GM21723 (cell line): Measurements from ENCODE around the gene UHRF2.

ENCODE experiments used
- ATAC-seq: cut with Tn5 transposase; IDR thresholded peaks from one replicate; pipeline ENCODE4 v1.9.1; 2021; ENCODE audit warnings: mild to moderate bottlenecking, moderate library complexity; ENCODE audit not compliant: unreplicated experiment

Gene UHRF2

GRCh38 chr9:6552498-6553121 is 139.6 kb downstream of the UHRF2 start:
- ATAC-seq, result no peak

- no peak for ATAC-seq
Measured at GRCh38 chr9:6553866-6554265, 140.9 kb downstream of the UHRF2 start.
